Skeletal muscle cell (primary cell): ENCODE measurements around the gene APOH.
"Not testable (repeated sequence)": the region's sequence is repeated elsewhere in the genome, so short reads cannot be mapped to it uniquely, and the experiment has no call there.

Source experiments
- DNase-seq: peaks from one replicate; pipeline ENCODE4 v3.0.0-alpha.2; 2010; ENCODE audit warnings: low read depth
- H3K4me3 ChIP-seq: 2 replicates; pipeline ENCODE4 v1.5.1; 2011; ENCODE audit warnings: low read depth, mild to moderate bottlenecking, control low read depth, low read length, moderate library complexity

APOH gene

GRCh38 chr17:66228887-66229782 lies at the start of gene APOH:
TSS of gene APOH (minus strand) at chr17:66229415. CDS start at chr17:66229379, 36 bp downstream.
- no peak within 1 kb of the TSS for H3K4me3 ChIP-seq
- DNase-seq, result no peak

DNA sequence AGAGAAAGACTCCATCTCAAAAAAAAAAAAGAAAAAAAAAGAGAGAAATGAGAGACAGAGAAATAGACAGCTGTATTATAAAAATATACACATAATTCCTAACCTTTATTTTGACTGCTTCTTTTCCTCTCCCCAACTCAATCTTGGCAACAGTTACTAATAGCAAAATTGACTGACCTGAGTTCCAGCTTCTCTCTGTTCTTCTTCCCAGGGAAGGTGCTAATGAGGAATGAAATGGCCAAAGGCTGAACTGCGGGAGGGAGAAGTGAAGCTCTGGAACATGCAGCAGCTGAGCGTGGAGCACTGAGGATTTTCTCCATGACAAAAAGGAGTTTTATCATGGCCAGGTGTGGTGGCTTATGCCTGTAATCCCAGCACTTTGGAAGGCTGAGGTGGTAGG lies 48.0 kb upstream of the APOH start:
- no peak overlapping the region for H3K4me3 ChIP-seq
- DNase-seq, result no peak

DNA sequence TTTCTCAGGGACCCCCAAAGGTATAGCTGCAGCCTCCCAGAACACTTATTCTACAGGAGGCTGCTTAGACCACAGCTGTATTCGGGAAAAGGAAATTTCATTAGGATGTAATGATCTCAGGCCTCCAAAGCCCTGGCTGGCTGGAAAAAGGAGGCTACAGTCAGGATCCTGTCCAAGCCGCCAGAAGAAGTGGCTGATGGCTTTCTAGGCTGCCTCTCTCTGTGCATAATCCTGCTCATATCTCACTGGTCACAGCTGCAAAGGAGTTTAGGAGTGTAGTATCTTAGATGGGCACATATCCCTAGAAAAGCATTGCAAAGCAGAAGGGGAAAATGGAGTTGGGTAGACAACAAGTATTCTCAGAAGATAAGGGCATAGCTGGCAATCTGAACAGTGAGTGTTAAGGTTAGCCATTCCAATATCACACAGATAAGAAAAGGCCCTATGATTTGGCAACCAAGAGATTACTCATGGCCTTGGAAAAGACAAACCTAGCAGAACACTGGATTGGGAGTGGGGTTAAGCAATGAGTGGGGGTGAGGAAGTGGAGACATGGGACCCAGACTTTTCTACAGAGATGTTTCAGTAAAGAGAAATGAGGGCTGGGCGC lies 47.2 kb upstream of the APOH start:
- no peak for DNase-seq
- H3K4me3 ChIP-seq, result no peak overlapping the region

DNA sequence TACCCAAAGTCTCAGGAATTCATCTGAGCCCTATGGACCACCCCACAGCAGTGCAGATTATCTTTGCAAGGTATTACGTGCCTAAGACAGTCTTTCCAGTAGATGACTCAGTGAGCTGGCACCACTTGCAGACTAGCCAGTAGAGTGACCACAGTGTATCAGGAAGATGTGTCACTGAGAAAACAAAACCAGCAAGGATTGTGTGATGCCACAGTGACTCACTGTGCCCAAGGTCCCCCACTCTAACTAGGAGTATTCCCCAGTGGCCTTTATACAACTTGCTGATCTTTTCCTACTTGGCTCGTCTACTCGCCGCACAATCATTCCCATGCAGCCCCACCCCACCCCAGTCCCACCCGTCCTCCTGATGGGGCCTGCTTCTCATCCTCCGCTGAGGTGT lies 46.4 kb upstream of the APOH start:
- H3K4me3 ChIP-seq, result no peak overlapping the region
- DNase-seq, result peak; percentile 96

- no peak for DNase-seq
- no peak overlapping the region for H3K4me3 ChIP-seq
Measured at GRCh38 chr17:66273586-66273848, 44.3 kb upstream of the APOH start.

DNA sequence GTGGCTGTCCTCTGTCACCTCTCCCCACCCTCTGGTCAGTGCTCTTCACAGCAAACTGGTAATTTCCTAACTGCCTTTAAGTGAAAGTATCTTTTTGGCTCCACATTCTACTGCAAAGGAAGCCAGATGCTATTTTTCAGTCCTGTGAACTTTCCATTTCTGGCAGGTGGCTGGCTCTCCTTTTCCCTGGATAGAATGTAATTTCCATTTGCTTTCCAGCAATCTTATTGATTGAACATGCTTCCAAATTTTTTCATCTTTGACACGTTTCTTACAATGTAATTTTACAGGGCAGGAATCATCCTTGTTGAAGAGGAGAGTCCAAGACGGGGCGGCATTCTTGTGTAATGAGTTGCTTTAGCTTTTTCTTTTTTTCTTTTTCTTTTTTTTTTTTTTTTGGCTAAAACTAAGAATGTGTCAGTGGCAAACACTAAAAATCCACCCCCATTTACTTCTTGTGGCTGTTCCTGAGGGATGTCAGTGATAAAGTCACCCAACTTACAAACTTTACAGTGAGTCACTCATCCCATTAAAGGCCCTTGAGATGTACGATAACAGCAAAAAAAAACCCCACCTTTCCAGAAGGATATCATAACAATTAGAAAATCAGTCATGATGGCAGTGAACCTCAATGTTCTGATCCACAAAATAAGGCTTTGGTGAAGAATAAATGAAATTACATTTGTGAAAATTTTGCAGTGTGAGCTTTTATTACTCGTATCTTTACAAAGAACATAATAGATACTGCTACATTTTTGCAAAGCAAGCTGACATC lies 43.8 kb upstream of the APOH start:
- DNase-seq, result peak; percentile 56
- H3K4me3 ChIP-seq, result no peak overlapping the region

DNA sequence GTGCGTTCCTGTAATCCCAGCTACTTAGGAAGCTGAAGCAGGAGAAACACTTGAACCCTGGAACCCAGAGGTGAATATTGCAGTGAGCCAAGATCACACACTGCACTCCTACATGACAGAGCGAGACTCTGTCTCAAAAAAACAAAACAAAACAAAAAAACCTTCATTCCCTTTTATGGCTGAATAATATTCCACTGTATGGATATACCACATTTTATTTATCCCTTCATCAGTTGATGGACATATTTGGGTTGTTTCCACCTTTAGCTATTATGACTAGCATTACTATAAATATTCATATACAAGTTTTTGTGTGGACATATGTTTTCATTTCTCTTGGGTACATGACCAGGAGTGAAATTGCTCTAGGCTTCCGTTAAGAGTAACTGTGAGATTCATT lies 42.3 kb upstream of the APOH start:
- no peak overlapping the region for H3K4me3 ChIP-seq
- DNase-seq, result no peak

DNA sequence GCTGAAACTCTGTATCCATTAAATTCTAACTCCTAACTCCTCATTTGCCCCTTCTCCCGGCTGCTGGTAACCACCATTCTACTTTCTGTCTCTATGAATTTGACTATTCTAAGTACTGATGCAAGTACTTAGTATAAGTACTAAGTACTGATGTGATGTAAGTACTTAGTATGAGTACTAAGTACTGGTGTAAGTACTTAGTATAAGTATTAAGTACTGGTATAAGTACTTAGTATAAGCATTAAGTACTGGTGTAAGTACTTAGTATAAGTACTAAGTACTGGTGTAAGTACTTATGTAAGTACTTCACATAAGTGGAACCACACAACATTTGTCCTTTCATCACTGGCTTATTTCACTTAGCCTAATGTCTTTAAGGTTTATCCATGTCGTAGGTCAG lies 40.9 kb upstream of the APOH start:
- H3K4me3 ChIP-seq, result no peak overlapping the region
- DNase-seq, result no peak

DNA sequence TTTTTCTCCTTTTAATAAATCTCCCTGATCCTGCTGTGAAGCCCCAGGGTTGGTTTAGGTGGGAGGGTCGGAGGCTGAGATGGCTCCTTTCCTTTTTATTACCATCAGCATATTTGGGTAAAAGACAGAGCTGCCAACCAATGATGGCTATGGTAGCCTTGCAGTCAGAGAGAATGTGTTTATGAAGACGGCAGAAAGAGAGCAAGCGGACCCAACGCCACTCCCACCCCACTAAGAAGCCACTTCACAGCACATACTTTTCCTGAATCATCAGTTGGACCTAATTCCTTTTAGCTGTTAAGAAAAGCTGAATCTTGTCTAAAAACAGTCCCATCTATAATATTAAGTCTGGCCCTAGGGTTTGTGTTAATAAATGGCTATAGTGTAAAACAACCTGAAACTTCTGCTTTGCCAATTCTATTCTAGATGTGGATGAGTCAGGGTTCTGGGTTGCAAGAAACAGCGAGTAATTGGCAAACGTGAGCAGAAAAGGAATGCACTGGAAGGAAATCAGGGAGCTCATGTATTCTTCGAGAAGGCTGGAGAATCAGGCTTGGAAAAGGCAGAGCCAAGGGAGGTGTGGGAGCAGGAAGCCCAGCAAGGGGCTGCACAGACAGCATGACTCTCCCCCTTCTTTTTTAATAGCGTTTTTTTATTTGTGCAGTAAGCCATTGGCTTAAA lies 39.2 kb upstream of the APOH start:
- DNase-seq, result peak; percentile 70
- H3K4me3 ChIP-seq, result no peak overlapping the region

DNA sequence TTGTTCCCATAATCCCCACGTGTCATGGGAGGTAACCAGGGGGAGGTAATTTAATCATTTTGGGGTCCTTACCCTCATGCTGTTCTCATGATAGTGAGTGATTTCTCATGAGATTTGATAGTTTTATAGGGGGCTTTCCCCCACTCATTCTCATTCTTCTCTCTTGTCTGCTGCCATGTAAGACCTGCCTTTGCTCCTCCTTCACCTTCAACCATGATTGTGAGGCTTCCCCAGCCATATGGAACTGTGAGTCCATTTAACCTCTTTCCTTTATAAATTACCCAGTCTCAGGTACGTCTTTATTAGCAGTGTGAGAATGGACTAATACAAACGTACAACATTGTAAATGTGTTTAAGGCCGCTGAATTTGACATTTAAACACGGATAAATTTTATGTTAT lies 35.5 kb upstream of the APOH start:
- H3K4me3 ChIP-seq, result no peak overlapping the region
- DNase-seq, result no peak

DNA sequence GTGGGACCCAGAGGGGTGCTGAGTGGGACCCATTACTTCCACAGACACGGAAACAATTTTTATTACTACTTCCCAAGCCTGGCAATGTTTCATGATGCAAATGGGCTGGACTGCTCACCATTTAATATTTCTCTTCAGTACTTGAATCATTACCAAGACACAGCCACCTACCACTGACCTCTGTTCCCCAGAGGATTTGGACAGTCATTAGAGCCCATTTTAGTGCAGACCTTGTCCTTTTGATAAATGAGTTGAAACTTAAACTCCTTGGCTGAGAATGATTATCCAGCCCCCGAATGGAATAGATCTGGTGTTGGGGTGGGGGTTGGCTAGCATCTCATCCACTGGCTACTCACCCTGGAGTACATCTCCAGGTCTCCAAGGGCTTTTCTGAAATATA lies 33.6 kb upstream of the APOH start:
- no peak overlapping the region for H3K4me3 ChIP-seq
- no peak for DNase-seq

GRCh38 chr17:66260688-66261087 lies 31.5 kb upstream of the APOH start:
- H3K4me3 ChIP-seq, result no peak overlapping the region
- no peak for DNase-seq

DNA sequence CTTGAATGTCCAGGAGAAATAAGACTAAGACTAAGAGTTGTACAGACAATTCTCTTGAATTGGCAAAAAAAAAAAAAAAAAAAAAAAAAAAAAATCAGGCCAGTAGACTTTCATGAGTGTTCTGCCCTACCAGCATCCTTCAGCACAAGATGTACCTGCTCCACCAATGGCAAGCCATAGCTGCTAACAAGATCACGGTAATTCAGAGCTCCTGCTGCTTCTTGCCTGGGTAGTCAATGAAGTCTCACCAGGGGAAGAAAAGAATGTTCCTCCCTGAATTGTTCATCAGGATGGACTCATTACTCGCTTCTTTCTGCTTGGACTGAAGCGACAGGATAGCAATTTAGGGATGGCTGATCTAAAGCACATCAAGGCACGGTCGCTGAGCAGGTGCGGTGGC lies 31.1 kb upstream of the APOH start:
- no peak for DNase-seq
- H3K4me3 ChIP-seq, result no peak overlapping the region

GRCh38 chr17:66255527-66255971 lies 26.3 kb upstream of the APOH start:
- no peak overlapping the region for H3K4me3 ChIP-seq
- no peak for DNase-seq

DNA sequence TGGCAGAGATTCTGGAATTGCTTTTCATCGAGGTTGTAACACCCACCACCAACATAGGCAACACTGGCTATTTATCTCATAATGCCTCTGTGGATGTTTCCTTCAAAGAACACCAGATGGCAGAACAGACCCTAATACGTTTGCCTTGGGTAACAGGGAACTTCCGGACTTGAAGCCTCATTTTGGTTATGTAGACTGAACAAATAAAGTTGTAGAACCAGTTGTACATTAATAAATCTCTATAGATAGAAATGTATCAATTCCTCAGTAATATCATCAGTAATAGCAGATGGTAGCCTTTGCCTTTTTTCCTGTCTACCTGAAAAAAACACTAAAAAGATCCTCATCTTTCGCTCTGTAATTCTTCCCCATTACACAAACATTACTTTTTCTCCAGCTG lies 25.9 kb upstream of the APOH start:
- DNase-seq, result peak; percentile 40
- H3K4me3 ChIP-seq, result no peak overlapping the region

- not testable (repeated sequence) for H3K4me3 ChIP-seq, DNase-seq
Measured at GRCh38 chr17:66253458-66253857, 24.2 kb upstream of the APOH start.

- no peak for DNase-seq
- no peak overlapping the region for H3K4me3 ChIP-seq
Measured at GRCh38 chr17:66250686-66251085, 21.5 kb upstream of the APOH start.

- no peak for DNase-seq
- no peak overlapping the region for H3K4me3 ChIP-seq
Measured at GRCh38 chr17:66248285-66248684, 19.1 kb upstream of the APOH start.

GRCh38 chr17:66241839-66242238 lies 12.6 kb upstream of the APOH start:
- no peak overlapping the region for H3K4me3 ChIP-seq
- no peak for DNase-seq

DNA sequence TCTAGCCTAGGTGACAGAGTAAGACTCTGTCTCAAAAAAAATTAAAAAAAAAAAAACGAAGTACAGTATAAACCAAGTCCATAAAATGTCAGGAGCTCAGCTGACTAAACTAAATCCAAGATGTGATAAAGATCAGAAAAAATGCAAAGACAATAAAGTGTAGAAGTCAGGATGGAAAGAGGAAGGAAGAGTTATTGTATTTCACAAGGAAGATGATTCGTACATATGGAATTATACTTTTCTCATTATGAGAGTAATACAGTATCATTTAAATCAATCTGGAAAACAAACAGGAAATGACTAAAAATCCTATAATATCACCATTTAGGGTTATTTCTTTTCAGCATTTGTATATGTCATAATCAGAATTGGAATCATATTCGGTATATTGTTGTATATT lies 11.4 kb upstream of the APOH start:
- no peak overlapping the region for H3K4me3 ChIP-seq
- DNase-seq, result no peak
